SK-N-SH treated with all-trans-retinoic acid at 6 μM for 48 hours (cell line): ENCODE results near the gene CCR4.

Source experiments
- ATAC-seq: fragments of 200-7000 bp; cut with Tn5 transposase; 3 replicates; pipeline ENCODE4 v1.9.1; 2020; ENCODE audit warnings: mild to moderate bottlenecking, moderate library complexity
- ARNTL ChIP-seq: fragments of 450-650 bp; formaldehyde crosslinking; IDR thresholded peaks from 2 replicates; pipeline ENCODE4 v1.5.0; 2020; ENCODE audit warnings: low read depth, mild to moderate bottlenecking, moderate library complexity, borderline replicate concordance
- BACH2 ChIP-seq: fragments of 250-450 bp; sonication (Bioruptor Pico); IDR thresholded peaks from 2 replicates; pipeline ENCODE4 v1.9.0; 2021; ENCODE audit warnings: mild to moderate bottlenecking, borderline replicate concordance
- CSDC2 ChIP-seq: fragments of 250-450 bp; sonication (Bioruptor Pico); IDR thresholded peaks from 2 replicates; pipeline ENCODE4 v1.5.0; 2020; ENCODE audit warnings: mild to moderate bottlenecking, moderate library complexity
- ESRRG ChIP-seq: fragments of 250-450 bp; sonication (Bioruptor Pico); IDR thresholded peaks from 2 replicates; pipeline ENCODE4 v1.6.1; 2021; ENCODE audit warnings: mild to moderate bottlenecking
- GLIS3 ChIP-seq: fragments of 250-450 bp; sonication (Bioruptor Pico); IDR thresholded peaks from 2 replicates; pipeline ENCODE4 v1.5.0; 2020; ENCODE audit warnings: mild to moderate bottlenecking, moderate library complexity
- ISL1 ChIP-seq: fragments of 250-450 bp; sonication (Bioruptor Pico); IDR thresholded peaks from 2 replicates; pipeline ENCODE4 v2.1.2; 2022; ENCODE audit warnings: mild to moderate bottlenecking, moderate library complexity
- OSR1 ChIP-seq: fragments of 250-450 bp; sonication (Bioruptor Pico); IDR thresholded peaks from 2 replicates; pipeline ENCODE4 v1.8.0; 2022; ENCODE audit warnings: moderate library complexity, mild to moderate bottlenecking, inconsistent platforms
- PPARA ChIP-seq: fragments of 250-450 bp; sonication (Bioruptor Pico); IDR thresholded peaks from 2 replicates; pipeline ENCODE4 v1.5.0; 2020; ENCODE audit warnings: mild to moderate bottlenecking, borderline replicate concordance
- RARB ChIP-seq: fragments of 250-450 bp; sonication (Bioruptor Pico); IDR thresholded peaks from 2 replicates; pipeline ENCODE4 v1.8.0; 2021; ENCODE audit warnings: mild to moderate bottlenecking, moderate library complexity
- TCF4 ChIP-seq: fragments of 250-450 bp; sonication (Bioruptor Pico); IDR thresholded peaks from 2 replicates; pipeline ENCODE4 v1.8.0; 2021; ENCODE audit warnings: mild to moderate bottlenecking, moderate library complexity, borderline replicate concordance
- ZC3H10 ChIP-seq: fragments of 250-450 bp; sonication (Bioruptor Pico); IDR thresholded peaks from 2 replicates; pipeline ENCODE4 v1.5.1; 2021; ENCODE audit warnings: mild to moderate bottlenecking, moderate library complexity
- ZFP3 ChIP-seq: fragments of 250-450 bp; sonication (Bioruptor Pico); IDR thresholded peaks from 2 replicates; pipeline ENCODE4 v1.5.0; 2020; ENCODE audit warnings: mild to moderate bottlenecking, moderate library complexity
- ZFP30 ChIP-seq: fragments of 450-650 bp; formaldehyde crosslinking; IDR thresholded peaks from 2 replicates; pipeline ENCODE4 v1.5.0; 2022; ENCODE audit warnings: mild to moderate bottlenecking, moderate library complexity
- ZNF565 ChIP-seq: fragments of 450-650 bp; formaldehyde crosslinking; conservative IDR thresholded peaks from 2 replicates; pipeline ENCODE4 v1.5.0; 2020; ENCODE audit warnings: low read depth, mild to moderate bottlenecking, moderate library complexity
- ZNF70 ChIP-seq: fragments of 450-650 bp; formaldehyde crosslinking; IDR thresholded peaks from 2 replicates; pipeline ENCODE4 v1.5.0; 2020; ENCODE audit warnings: mild to moderate bottlenecking, moderate library complexity
- ZNF8 ChIP-seq: fragments of 450-650 bp; formaldehyde crosslinking; IDR thresholded peaks from 2 replicates; pipeline ENCODE4 v1.5.0; 2020; ENCODE audit warnings: mild to moderate bottlenecking, moderate library complexity
- TF ChIP-seq, protein P1 (sequence below): fragments of 250-450 bp; sonication (Bioruptor Pico); IDR thresholded peaks from 2 replicates; pipeline ENCODE4 v1.5.1; 2020; ENCODE audit warnings: low read depth, mild to moderate bottlenecking, moderate library complexity
- TF ChIP-seq, protein P2 (sequence below): fragments of 250-450 bp; sonication (Bioruptor Pico); IDR thresholded peaks from 2 replicates; pipeline ENCODE4 v1.8.0; 2020; ENCODE audit warnings: mild to moderate bottlenecking, moderate library complexity, borderline replicate concordance
- TF ChIP-seq, protein P3 (sequence below): fragments of 250-450 bp; sonication (Bioruptor Pico); IDR thresholded peaks from 2 replicates; pipeline ENCODE4 v1.5.1; 2021; ENCODE audit warnings: mild to moderate bottlenecking, moderate library complexity
- TF ChIP-seq, protein P4 (sequence below): fragments of 250-450 bp; sonication (Bioruptor Pico); IDR thresholded peaks from 2 replicates; pipeline ENCODE4 v1.8.0; 2021; ENCODE audit warnings: low read depth, mild to moderate bottlenecking, moderate library complexity, borderline replicate concordance
- TF ChIP-seq, protein P5 (sequence below): fragments of 250-450 bp; sonication (Bioruptor Pico); IDR thresholded peaks from 2 replicates; pipeline ENCODE4 v1.5.0; 2020; ENCODE audit warnings: mild to moderate bottlenecking, moderate library complexity

CCR4 gene

DNA sequence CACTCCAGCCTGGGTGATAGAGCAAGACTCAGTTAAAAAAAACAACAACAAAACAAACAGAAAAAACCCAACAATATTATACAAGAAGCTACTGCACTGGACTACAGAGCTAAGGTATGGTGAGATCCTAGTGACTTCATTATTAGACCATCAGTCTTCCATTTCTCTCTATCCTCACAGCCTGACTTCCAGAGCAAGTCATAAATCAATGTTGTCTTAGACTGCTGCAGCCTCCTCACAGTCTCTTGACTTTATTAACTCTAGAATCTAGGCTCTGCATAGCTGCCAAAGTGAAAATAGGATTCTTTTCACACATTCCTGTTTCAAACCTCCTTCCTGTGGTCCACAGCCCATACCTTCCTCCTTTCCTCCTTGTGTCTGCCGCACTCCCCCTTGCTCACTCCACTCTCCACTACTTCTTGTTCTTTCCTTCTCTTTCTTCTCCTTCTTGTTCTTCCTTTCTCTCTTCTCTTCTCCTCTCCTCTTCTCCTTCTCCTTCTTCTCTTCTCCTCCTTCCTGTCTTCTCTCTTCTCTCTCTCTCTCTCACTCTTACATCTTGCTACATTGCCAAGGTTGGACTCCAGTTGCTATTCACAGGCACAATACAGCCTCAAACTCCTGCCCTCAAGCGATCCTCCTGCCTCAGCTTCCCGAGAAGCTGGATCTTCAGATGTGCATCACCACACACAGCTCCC, 49.4 kb downstream of the CCR4 start:
- no peak for ATAC-seq
- TF ChIP-seq, protein P1, sequence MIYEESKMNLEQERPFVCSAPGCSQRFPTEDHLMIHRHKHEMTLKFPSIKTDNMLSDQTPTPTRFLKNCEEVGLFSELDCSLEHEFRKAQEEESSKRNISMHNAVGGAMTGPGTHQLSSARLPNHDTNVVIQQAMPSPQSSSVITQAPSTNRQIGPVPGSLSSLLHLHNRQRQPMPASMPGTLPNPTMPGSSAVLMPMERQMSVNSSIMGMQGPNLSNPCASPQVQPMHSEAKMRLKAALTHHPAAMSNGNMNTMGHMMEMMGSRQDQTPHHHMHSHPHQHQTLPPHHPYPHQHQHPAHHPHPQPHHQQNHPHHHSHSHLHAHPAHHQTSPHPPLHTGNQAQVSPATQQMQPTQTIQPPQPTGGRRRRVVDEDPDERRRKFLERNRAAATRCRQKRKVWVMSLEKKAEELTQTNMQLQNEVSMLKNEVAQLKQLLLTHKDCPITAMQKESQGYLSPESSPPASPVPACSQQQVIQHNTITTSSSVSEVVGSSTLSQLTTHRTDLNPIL (CRISPR knock-in tag), result no peak
- TF ChIP-seq, protein P2, sequence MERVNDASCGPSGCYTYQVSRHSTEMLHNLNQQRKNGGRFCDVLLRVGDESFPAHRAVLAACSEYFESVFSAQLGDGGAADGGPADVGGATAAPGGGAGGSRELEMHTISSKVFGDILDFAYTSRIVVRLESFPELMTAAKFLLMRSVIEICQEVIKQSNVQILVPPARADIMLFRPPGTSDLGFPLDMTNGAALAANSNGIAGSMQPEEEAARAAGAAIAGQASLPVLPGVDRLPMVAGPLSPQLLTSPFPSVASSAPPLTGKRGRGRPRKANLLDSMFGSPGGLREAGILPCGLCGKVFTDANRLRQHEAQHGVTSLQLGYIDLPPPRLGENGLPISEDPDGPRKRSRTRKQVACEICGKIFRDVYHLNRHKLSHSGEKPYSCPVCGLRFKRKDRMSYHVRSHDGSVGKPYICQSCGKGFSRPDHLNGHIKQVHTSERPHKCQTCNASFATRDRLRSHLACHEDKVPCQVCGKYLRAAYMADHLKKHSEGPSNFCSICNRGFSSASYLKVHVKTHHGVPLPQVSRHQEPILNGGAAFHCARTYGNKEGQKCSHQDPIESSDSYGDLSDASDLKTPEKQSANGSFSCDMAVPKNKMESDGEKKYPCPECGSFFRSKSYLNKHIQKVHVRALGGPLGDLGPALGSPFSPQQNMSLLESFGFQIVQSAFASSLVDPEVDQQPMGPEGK (CRISPR knock-in tag), result no peak
- TF ChIP-seq ISL1 (CRISPR knock-in tag) (no peak), CSDC2 (CRISPR knock-in tag) (no peak), PPARA (CRISPR knock-in tag) (no peak), ESRRG (CRISPR knock-in tag) (no peak), ZFP3 (no peak), RARB (CRISPR knock-in tag) (no peak), GLIS3 (no peak), ZNF565 (CRISPR knock-in tag) (no peak), ZFP30 (CRISPR knock-in tag) (no peak), TCF4 (CRISPR knock-in tag) (no peak)
- TF ChIP-seq, protein P3, sequence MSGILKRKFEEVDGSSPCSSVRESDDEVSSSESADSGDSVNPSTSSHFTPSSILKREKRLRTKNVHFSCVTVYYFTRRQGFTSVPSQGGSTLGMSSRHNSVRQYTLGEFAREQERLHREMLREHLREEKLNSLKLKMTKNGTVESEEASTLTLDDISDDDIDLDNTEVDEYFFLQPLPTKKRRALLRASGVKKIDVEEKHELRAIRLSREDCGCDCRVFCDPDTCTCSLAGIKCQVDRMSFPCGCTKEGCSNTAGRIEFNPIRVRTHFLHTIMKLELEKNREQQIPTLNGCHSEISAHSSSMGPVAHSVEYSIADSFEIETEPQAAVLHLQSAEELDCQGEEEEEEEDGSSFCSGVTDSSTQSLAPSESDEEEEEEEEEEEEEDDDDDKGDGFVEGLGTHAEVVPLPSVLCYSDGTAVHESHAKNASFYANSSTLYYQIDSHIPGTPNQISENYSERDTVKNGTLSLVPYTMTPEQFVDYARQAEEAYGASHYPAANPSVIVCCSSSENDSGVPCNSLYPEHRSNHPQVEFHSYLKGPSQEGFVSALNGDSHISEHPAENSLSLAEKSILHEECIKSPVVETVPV (CRISPR knock-in tag), result no peak
- TF ChIP-seq, protein P4, sequence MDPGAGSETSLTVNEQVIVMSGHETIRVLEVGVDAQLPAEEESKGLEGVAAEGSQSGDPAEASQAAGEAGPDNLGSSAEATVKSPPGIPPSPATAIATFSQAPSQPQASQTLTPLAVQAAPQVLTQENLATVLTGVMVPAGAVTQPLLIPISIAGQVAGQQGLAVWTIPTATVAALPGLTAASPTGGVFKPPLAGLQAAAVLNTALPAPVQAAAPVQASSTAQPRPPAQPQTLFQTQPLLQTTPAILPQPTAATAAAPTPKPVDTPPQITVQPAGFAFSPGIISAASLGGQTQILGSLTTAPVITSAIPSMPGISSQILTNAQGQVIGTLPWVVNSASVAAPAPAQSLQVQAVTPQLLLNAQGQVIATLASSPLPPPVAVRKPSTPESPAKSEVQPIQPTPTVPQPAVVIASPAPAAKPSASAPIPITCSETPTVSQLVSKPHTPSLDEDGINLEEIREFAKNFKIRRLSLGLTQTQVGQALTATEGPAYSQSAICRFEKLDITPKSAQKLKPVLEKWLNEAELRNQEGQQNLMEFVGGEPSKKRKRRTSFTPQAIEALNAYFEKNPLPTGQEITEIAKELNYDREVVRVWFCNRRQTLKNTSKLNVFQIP (CRISPR knock-in tag), result no peak
- TF ChIP-seq, all 23 proteins: peak for 0

DNA sequence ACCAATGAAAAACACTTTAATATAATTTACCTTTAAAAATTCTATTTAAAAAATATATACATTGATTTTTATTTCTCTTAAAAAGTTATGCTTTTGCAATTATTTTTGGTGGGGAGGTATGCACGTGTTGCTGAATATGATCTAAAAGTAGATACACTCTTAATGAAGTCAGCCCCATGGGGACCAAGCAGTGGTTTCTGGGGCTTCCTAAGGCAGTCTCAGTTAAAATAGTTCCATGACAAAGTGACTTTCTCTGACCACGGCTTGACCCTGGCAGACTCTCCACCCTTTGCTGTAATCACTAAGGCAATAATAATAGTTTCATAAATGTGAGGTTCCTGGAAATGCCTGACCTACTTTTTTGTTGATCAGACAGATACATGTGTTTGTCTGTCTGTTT, 50.4 kb downstream of the CCR4 start:
- ATAC-seq, result no peak
- no peak for TF ChIP-seq TCF4 (CRISPR knock-in tag)
- no peak for TF ChIP-seq ARNTL (CRISPR knock-in tag)
- no peak for TF ChIP-seq ZFP30 (CRISPR knock-in tag)
- no peak for TF ChIP-seq ZNF565 (CRISPR knock-in tag)
- no peak for TF ChIP-seq PPARA (CRISPR knock-in tag)

DNA sequence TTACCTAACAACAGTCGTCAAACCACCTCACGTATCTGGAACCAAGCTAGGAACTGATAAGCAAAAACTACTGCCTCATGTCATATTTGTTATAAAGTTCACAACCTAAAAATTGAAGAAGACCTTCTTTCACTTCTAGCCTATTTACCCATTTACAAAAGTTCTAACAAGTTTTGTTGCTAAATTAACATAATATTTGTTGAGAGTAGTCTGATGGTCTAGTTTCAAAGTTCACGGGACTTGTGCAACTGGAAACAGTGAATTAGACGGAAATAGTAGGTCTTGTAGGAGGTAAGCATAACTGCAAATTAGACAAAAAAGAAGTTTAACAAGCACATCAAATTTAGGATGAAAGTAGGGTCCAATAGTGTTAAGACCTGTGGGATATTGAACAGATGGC, 51.9 kb downstream of the CCR4 start:
- no peak for ATAC-seq
- no peak for TF ChIP-seq TCF4 (CRISPR knock-in tag)
- TF ChIP-seq CSDC2 (CRISPR knock-in tag), result no peak
- TF ChIP-seq, protein P2 (CRISPR knock-in tag), result no peak
- no peak for TF ChIP-seq OSR1 (CRISPR knock-in tag)
- TF ChIP-seq ZC3H10, result no peak
- TF ChIP-seq ZNF8 (CRISPR knock-in tag), result no peak
- TF ChIP-seq ARNTL (CRISPR knock-in tag), result no peak
- TF ChIP-seq ZNF70 (CRISPR knock-in tag), result no peak
- TF ChIP-seq, protein P5, sequence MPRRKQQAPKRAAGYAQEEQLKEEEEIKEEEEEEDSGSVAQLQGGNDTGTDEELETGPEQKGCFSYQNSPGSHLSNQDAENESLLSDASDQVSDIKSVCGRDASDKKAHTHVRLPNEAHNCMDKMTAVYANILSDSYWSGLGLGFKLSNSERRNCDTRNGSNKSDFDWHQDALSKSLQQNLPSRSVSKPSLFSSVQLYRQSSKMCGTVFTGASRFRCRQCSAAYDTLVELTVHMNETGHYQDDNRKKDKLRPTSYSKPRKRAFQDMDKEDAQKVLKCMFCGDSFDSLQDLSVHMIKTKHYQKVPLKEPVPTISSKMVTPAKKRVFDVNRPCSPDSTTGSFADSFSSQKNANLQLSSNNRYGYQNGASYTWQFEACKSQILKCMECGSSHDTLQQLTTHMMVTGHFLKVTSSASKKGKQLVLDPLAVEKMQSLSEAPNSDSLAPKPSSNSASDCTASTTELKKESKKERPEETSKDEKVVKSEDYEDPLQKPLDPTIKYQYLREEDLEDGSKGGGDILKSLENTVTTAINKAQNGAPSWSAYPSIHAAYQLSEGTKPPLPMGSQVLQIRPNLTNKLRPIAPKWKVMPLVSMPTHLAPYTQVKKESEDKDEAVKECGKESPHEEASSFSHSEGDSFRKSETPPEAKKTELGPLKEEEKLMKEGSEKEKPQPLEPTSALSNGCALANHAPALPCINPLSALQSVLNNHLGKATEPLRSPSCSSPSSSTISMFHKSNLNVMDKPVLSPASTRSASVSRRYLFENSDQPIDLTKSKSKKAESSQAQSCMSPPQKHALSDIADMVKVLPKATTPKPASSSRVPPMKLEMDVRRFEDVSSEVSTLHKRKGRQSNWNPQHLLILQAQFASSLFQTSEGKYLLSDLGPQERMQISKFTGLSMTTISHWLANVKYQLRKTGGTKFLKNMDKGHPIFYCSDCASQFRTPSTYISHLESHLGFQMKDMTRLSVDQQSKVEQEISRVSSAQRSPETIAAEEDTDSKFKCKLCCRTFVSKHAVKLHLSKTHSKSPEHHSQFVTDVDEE, result no peak
- TF ChIP-seq ESRRG (CRISPR knock-in tag), result no peak
- no peak for TF ChIP-seq GLIS3
- TF ChIP-seq, protein P3 (CRISPR knock-in tag), result no peak
- TF ChIP-seq, protein P4 (CRISPR knock-in tag), result no peak
- no peak for TF ChIP-seq ZFP30 (CRISPR knock-in tag)
- TF ChIP-seq PPARA (CRISPR knock-in tag), result no peak
- no peak for TF ChIP-seq ISL1 (CRISPR knock-in tag)
- TF ChIP-seq RARB (CRISPR knock-in tag), result no peak
- no peak for TF ChIP-seq BACH2 (CRISPR knock-in tag)
